GM18505 (cell line): ENCODE measurements around the gene C1orf210.

Experiments
- ATAC-seq: cut with Tn5 transposase; IDR thresholded peaks from one replicate; pipeline ENCODE4 v1.9.1; 2021; ENCODE audit not compliant: unreplicated experiment
- POLR2A ChIP-seq: IDR thresholded peaks from 4 replicates; pipeline ENCODE4 v1.6.1; 2011; ENCODE audit warnings: borderline replicate concordance; ENCODE audit not compliant: insufficient read depth, insufficient read length; ENCODE audit errors: extremely low read depth

Gene C1orf210

GRCh38 chr1:43285269-43285990 is at the start of gene C1orf210:
C1orf210 (minus strand) TSS chr1:43285581; CDS start chr1:43283270, 2,311 bp downstream.
- no peak for ATAC-seq
- TF ChIP-seq POLR2A, result no peak

GRCh38 chr1:43334453-43335205 is 49.2 kb upstream of the C1orf210 start:
- TF ChIP-seq POLR2A, result no peak
- ATAC-seq, result no peak

DNA sequence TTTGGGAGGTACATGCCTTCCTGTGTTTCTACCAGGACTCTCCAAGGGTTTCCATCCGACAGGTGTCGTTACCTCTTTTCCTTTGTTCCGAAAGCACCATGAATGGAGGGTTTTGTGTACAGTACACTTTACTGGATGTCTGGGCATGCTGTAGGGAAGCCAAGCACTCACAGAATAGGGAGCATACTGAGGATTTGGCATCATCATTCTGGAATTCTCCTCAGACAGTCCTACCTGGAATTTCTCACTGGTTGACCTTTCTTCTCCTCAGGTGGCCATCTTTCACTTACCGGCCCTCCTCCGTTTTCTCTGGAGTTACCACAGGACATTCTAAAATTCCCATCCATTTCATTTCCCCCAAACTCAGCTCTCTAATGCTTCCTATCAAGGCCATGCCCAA is 46.3 kb upstream of the C1orf210 start:
- ATAC-seq, result no peak
- TF ChIP-seq POLR2A, result no peak

DNA sequence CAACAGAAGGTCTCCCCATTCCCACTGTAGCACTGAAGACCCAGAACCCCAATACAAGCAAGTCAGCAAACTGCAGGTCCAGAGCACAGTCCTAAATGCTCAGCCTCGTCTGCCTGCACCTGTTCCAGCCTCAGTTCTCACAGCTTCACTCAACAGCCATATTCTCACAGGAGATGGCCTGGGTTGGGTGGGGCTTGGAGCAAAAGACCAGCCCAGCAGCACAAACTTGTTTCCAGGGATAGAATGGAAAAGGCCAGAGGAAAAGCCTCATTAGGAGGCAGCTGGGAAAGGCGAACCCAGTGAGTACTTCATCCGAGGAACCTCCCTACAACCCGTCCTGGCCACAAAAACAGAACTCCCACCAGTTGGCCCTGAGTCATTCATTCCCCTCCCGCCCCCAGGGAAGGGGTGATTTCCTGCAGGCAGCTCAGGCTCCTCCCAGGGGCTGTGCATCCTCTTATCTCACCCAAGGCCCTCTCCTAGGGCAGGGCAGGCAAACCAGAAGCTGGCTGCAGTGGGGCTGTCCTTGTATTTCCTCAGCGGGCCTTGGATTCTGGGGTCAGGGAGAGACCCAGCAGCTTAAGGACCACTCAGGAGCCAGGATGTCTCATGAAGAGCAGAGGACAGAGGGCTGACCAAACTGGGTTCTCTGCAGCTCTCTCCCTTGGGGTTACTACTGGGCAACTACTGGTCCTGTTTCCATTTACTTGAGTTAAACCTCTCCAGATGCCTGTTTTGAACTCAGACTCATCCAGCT is 44.8 kb upstream of the C1orf210 start:
- no peak for TF ChIP-seq POLR2A

GRCh38 chr1:43327549-43328292 is 42.3 kb upstream of the C1orf210 start:
- ATAC-seq, result no peak
- TF ChIP-seq POLR2A, result no peak

More for the DNA sequence above, 44.8 kb upstream of the C1orf210 start:
- ATAC-seq, result no peak

- no peak for TF ChIP-seq POLR2A
- no peak for ATAC-seq
Observed at GRCh38 chr1:43325381-43325780, 40.0 kb upstream of the C1orf210 start.

GRCh38 chr1:43324810-43325209 is 39.4 kb upstream of the C1orf210 start:
- no peak for ATAC-seq
- TF ChIP-seq POLR2A, result no peak

DNA sequence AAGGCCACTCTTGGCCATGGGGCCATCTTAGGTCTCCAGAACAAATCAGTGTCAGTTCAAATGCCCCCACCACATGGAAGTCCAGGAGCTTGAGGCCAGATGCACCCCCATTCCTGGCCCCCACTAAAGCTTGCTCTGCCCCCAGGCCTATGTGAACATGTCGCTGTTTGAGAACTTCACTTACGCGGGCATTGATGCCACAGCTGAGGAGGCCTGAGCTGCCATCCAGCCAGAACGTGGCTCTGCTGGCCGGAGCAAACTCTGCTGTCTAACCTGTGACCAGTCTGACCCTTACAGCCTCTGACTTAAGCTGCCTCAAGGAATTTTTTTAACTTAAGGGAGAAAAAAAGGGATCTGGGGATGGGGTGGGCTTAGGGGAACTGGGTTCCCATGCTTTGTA is 37.1 kb upstream of the C1orf210 start:
- ATAC-seq, result no peak
- TF ChIP-seq POLR2A, result no peak

- ATAC-seq, result no peak
- no peak for TF ChIP-seq POLR2A
Observed at GRCh38 chr1:43321331-43321891, 36.0 kb upstream of the C1orf210 start.

- ATAC-seq, result no peak
- TF ChIP-seq POLR2A, result no peak
Observed at GRCh38 chr1:43319766-43320165, 34.4 kb upstream of the C1orf210 start.

DNA sequence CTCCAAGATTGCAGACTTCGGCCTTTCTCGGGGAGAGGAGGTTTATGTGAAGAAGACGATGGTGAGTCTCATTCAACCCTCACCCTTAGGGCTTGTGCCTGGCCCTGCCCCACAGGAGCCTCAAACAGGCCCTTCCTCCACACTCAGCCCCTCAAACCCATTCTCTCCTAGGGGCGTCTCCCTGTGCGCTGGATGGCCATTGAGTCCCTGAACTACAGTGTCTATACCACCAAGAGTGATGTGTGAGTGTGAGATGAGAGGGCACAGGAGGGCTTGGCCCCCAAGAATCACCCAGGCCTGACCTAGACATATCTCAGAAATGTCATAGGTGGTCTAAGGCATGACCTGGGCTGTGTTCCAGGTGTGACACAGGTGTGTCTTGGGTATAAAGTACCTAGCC is 33.9 kb upstream of the C1orf210 start:
- no peak for ATAC-seq
- TF ChIP-seq POLR2A, result no peak

DNA sequence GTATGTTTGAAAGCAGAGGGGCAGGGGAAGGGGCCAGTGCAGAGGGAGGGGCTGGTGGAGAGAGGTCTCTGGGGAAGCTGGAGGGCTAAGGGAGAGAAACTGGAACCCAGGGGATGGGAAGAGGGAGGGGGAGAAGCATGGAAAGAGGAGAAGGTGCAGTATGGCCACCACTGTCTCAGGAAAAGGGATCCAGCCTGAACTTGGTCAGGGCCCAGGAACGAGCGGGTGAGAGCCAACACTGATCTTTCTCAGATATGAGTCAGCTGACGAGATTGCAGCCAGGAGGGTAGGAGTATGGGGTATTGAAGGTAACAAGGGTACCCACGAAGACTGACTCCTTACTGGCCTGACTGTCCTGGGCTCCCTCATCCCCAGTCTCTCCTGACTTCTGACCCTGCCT is 33.5 kb upstream of the C1orf210 start:
- ATAC-seq, result no peak

More for the DNA sequence above, 33.5 kb upstream of the C1orf210 start:
- TF ChIP-seq POLR2A, result no peak
